NCI-H2171 treated with DMSO at 0.1 percent for 48 hours (cell line): Measurements from ENCODE around the gene SCMH1.
"Not testable (repeated sequence)": the region's sequence is repeated elsewhere in the genome, so short reads cannot be mapped to it uniquely, and the experiment has no call there.

Experiments used
- DNase-seq: peaks from one replicate; lab custom pipeline; 2025; lab: John Stamatoyannopoulos, UW

SCMH1 gene

GRCh38 chr1:41249319-41249718, 7.2 kb upstream of the SCMH1 start:
- DNase-seq, result no peak

GRCh38 chr1:41246568-41246967, 4.5 kb upstream of the SCMH1 start:
- DNase-seq, result no peak

DNA sequence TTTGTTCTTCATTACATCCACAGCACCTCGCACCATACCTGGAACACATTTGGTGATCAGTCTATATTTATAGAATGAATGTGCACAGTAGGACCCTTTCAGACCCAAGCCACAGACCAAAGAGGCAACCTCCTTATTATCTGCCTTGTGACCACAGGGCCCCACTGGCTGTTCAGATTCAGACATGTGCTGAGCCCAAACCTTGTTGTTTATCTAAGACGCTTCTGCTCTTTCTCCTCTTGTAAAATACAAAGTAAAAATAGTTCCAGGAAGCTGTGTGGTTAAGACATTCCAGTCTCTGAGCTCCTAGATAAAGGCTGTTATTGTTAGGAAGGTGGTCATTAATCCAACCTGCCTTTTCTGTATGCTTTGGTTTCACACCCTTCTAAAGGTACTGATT, 3.6 kb upstream of the SCMH1 start:
- DNase-seq, result no peak

GRCh38 chr1:41243079-41243385, 926 bp upstream of the SCMH1 start:
- no peak for DNase-seq

DNA sequence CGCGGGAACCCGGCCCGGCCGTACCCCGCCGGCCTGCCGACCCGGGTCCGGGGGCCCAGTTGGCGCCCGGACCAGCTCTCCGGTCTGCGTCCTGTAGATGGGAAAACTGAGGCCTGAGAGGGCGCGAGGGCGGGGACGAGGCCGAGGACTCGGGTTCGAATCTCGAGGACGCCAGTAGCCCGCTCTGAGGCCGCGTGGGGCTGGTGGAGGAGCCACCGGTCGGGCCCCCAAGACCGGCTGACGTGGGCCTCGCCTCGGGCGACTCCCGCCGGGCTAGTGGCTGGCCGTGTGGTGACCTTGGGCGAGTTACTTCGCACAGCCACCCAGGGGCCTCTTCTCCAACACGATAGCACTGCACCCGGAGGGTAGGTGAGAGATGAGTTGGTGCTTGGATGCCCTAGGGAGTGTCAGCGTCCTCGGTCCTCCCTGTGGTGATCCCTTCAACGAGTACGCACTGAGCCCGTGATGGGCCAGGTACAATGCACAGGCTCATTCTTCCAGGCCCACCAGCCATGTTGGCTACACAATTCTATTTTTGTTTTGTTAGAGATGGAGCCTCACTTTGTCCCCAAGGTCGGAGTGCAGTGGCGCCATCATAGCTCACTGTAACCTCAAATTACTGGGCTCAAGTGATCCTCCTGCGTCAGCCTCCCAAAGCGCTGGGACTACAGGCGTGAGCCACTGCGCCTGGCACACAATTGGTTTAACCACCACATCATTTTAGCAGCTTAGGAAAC, 404 bp upstream of the SCMH1 start:
- DNase-seq, result peak; percentile 68

DNA sequence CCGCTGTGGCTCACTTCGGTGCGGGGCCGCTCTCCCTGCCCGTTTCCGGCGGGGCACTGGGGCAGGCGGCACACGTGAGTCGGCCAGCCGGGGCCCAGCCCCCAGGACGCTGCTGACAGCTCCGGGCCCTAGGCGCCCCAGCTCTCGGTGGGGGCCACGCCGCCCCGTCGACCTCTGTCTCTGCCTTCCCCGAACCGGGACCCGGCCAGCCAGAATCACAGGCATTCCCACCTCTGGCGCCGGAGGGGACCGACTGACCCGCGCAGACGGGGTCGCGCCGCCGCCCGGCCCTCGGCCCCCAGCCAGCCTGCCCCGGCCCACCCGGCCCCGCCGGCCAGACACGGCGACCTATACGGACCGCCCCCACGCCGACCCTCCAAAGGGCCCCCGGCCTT, 755 bp downstream of the SCMH1 start:
- DNase-seq, result no peak

GRCh38 chr1:41240781-41241353, 1.2 kb downstream of the SCMH1 start:
- peak; percentile 48 for DNase-seq

DNA sequence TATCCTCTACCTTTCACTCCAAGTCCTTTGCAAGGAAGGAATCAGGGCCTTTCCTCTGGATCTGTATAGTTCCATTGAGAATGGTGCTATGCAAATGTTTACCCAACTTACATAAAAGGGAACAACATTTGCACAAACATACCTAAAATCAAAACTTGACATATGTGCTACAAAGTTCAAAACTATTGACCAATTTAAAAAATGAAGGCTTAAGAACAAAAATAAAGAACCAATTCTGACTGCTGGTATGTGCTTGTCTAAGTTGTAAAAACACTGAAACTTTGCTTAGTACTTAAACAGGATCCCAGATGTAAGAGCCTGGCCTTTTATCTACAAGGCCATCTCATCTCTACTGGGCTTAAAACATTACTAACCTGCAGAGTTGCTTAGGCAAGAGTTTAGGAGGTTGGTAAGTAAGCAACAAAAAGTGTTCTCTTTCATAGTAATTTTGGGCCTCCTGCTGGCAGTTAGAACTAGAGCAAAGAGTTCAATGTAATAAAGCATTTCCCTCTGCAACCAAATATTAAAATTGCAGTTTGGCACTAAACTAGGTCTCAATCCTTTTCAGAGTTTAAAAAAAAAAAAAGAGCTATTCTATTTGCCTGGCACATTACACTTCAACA, 2.0 kb downstream of the SCMH1 start:
- peak; percentile 32 for DNase-seq

GRCh38 chr1:41238311-41238988, 3.7 kb downstream of the SCMH1 start:
- peak; percentile 94 for DNase-seq

GRCh38 chr1:41236781-41237180, 5.3 kb downstream of the SCMH1 start:
- DNase-seq, result no peak

GRCh38 chr1:41235893-41236292, 6.2 kb downstream of the SCMH1 start:
- no peak for DNase-seq

DNA sequence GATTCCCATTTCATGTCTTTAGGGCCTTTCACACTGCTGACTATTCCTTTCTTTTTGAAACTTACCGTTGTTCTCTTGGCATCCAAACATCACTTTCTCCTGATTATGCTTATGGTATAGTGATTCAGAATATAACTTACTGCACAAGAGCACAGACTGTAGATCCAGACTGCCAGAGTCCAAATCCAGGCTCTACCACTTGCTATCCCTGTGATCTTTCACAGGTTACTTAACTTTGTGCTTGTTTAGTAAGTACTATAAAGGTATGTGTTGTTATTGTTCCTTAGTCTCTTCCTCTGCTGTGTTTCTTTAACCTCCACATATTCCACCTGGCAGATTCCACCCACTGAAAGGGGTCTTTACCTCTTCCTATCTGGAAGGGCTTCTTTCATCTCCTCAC, 8.4 kb downstream of the SCMH1 start:
- DNase-seq, result no peak

GRCh38 chr1:41232305-41232704, 9.8 kb downstream of the SCMH1 start:
- no peak for DNase-seq

- no peak for DNase-seq
Observed at GRCh38 chr1:41230656-41231055, 11.4 kb downstream of the SCMH1 start.

- not testable (repeated sequence) for DNase-seq
Observed at GRCh38 chr1:41229219-41229618, 12.9 kb downstream of the SCMH1 start.

DNA sequence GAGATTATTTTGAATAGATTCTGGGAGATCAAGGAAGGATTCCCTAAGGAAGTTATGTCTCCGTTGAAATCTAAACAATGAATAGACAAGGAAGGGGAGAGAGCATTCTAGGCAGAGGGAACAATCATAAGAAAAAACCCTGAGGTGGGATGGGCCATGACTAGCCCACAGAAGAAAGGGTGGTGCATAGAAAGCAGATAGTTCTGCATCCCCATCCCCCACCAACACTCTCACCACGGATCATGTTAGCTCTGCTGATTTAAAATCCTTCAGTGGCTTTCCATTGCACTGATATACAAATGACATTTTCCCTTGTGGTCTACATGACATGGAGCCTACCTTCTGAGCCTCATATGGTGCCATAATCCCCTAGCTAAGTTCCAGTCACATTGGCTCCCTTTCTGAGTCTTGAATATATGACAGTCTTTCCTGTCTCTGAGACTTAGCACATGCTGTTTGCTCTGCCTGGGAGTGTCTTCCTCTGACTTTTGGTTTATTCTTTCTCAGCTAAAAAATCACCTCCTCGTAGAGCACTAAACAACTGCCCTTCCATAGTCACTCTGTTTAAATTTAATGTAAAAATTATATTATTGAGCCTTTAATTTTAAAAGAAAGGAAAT, 15.2 kb downstream of the SCMH1 start:
- DNase-seq, result no peak

GRCh38 chr1:41225495-41225894, 16.6 kb downstream of the SCMH1 start:
- no peak for DNase-seq

DNA sequence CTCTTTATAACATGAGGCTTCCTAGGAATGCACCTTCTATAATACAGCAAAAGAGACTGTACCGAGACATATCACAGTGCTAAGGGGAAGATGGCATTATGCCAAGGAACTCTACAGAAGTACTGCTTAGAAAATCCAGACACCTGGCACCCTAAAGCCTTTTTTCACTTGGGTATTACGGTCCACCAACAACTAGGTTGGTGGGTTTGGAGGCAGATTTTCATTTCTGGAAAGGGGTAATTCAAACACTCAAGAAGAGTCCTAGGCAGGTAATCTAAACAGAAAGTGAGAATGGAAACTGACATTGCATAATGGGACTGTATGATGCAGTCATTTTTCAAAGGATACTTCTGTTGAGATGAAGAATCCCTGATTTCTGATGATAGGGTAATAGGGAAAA, 19.6 kb downstream of the SCMH1 start:
- peak; percentile 83 for DNase-seq

GRCh38 chr1:41221995-41222394, 20.1 kb downstream of the SCMH1 start:
- peak; percentile 21 for DNase-seq

- DNase-seq, result no peak
Observed at GRCh38 chr1:41218152-41218551, 24.0 kb downstream of the SCMH1 start.

GRCh38 chr1:41217441-41217840, 24.7 kb downstream of the SCMH1 start:
- no peak for DNase-seq

GRCh38 chr1:41215623-41216022, 26.5 kb downstream of the SCMH1 start:
- DNase-seq, result no peak

DNA sequence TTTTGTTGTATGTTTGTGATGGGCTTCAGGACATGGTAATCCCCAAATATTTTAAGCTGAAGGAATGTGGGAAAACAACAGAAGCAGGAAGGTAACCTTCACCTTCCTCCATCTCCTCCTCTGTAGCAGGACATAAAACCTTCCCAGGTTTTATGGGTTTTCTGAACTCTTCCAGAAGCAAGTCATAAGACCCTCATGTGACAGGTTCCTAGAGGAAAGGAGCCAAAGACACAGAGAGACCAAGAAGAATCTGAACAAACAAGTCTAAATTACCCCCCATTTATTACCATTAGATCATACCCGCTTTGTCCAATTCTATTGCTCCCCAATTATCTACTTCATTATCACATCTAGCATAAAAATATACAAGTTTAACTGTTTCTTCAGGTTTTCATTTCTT, 28.8 kb downstream of the SCMH1 start:
- DNase-seq, result no peak
